Keratinocyte (primary cell): Measurements from ENCODE around the gene AOX1. TPM values are rescaled to one million over a fixed set of nuclear protein-coding genes. Genes with fewer than 3 reads are reported as not detected.

Experiments used
- DNase-seq: peaks from one replicate; pipeline ENCODE4 v3.0.0-alpha.2; 2011; ENCODE audit warnings: low read depth, missing footprints, low spot score
- FAIRE-seq: peaks from 2 replicates; lab custom pipeline; 2011; peaks lifted over from hg19 to GRCh38; lab: Jason Lieb, UNC
- H2AFZ ChIP-seq: 2 replicates; pipeline ENCODE4 v1.6.0; 2012; ENCODE audit warnings: low read length, control low read depth, inconsistent platforms; ENCODE audit not compliant: control insufficient read depth
- H3K27ac ChIP-seq: 2 replicates; pipeline ENCODE4 v1.5.1; 2011; ENCODE audit warnings: low read length; ENCODE audit not compliant: control insufficient read depth, insufficient read depth
- H3K27me3 ChIP-seq: 3 replicates; pipeline ENCODE4 v1.6.0; 2011; ENCODE audit warnings: low read length; ENCODE audit not compliant: control insufficient read depth, insufficient read depth; ENCODE audit errors: extremely low read depth
- H3K36me3 ChIP-seq, 2 experiments: 2 replicates in 1 of 2; 3 replicates in 1 of 2; pipeline ENCODE4 v1.5.1; 2011; ENCODE audit warnings: low read length in 2 of 2, mild to moderate bottlenecking in 1 of 2; ENCODE audit not compliant: control insufficient read depth in 2 of 2, insufficient read depth in 2 of 2; ENCODE audit errors: extremely low read depth in 1 of 2
- H3K4me1 ChIP-seq: 3 replicates; pipeline ENCODE4 v1.5.1; 2011; ENCODE audit warnings: low read length; ENCODE audit not compliant: control insufficient read depth, insufficient read depth; ENCODE audit errors: extremely low read depth
- H3K4me2 ChIP-seq: 3 replicates; pipeline ENCODE4 v1.6.0; 2011; ENCODE audit warnings: low read depth, low read length; ENCODE audit not compliant: control insufficient read depth, insufficient read depth; ENCODE audit errors: extremely low read depth
- H3K4me3 ChIP-seq, 3 experiments: fragments of 200-600 bp in 1 of 3; sonication (generic) in 1 of 3; 2 replicates in 2 of 3; 3 replicates in 1 of 3; pipeline ENCODE4 v1.5.1; 2011 to 2016; ENCODE audit warnings: low read length in 3 of 3, mild to moderate bottlenecking in 3 of 3, control low read depth in 2 of 3, inconsistent platforms in 1 of 3, low read depth in 1 of 3, mixed read lengths in 1 of 3, mixed run types in 1 of 3, moderate library complexity in 1 of 3; ENCODE audit not compliant: control insufficient read depth in 2 of 3, insufficient read depth in 2 of 3; ENCODE audit errors: extremely low read depth in 1 of 3
- H3K79me2 ChIP-seq: 2 replicates; pipeline ENCODE4 v1.6.0; 2012; ENCODE audit warnings: low read length; ENCODE audit not compliant: control insufficient read depth, insufficient read depth
- H3K9ac ChIP-seq: 3 replicates; pipeline ENCODE4 v1.6.0; 2011; ENCODE audit warnings: low read length; ENCODE audit not compliant: control insufficient read depth, insufficient read depth; ENCODE audit errors: extremely low read depth
- H3K9me1 ChIP-seq: 3 replicates; pipeline ENCODE4 v1.6.0; 2011; ENCODE audit warnings: low read length; ENCODE audit not compliant: control insufficient read depth, insufficient read depth; ENCODE audit errors: extremely low read depth
- H3K9me3 ChIP-seq: 2 replicates; pipeline ENCODE4 v1.5.1; 2012; ENCODE audit warnings: low read depth, low read length; ENCODE audit not compliant: control insufficient read depth
- H4K20me1 ChIP-seq: 3 replicates; pipeline ENCODE4 v1.6.0; 2011; ENCODE audit warnings: low read length; ENCODE audit not compliant: control insufficient read depth, insufficient read depth; ENCODE audit errors: extremely low read depth
- CTCF ChIP-seq, 3 experiments: IDR thresholded peaks in 1 of 3; conservative IDR thresholded peaks in 1 of 3; optimal IDR thresholded peaks in 1 of 3; 2 replicates in 2 of 3; 3 replicates in 1 of 3; pipeline versions ENCODE3 to v1.5.1; 2011; ENCODE audit warnings: low read length in 3 of 3, mild to moderate bottlenecking in 3 of 3, moderate library complexity in 2 of 3, control low read depth in 1 of 3, inconsistent platforms in 1 of 3; ENCODE audit not compliant: insufficient read depth in 2 of 3; ENCODE audit errors: extremely low read depth in 1 of 3
- EZH2 ChIP-seq: IDR thresholded peaks from one replicate; pipeline ENCODE4 v1.6.1; 2012; ENCODE audit warnings: inconsistent platforms, mild to moderate bottlenecking, low read length, moderate library complexity
- dilution Hi-C: fragments of 300-500 bp; cut with MboI; formaldehyde crosslinking; loops from one replicate; pipeline ENCODE4 v1.7.0; 2020; ENCODE audit warnings: low sequenced_read_pairs; ENCODE audit not compliant: extremely low pct_ligation_motif_present
- polyA plus RNA-seq, 5 experiments: library from polyadenylated mRNA; depleted of rRNA in 3 of 5; stranded (reverse) in 3 of 5; stranded (forward) in 1 of 5; unstranded in 1 of 5; fragments of >200 nt; gene quantifications; 1 replicate in 1 of 5; 2 replicates in 3 of 5; 3 replicates in 1 of 5; pipeline versions ENCODE4 v1.2.1 to v1.2.3, GENCODE V29; 2011 to 2012; ENCODE audit warnings: missing spikeins in 2 of 5, low read depth in 1 of 5, low replicate concordance in 1 of 5

AOX1 gene
- polyA plus RNA-seq, 1 donor (not counting 4 experiments of a cell fraction or from before 2014, with no cell fraction given), result 12.2 TPM

- peaks cover 8% of the 10 kb centered on the region for H3K4me1 ChIP-seq
- H3K4me3 ChIP-seq, result no peak overlapping the region
- H3K4me2 ChIP-seq, result no peak overlapping the region
- no peaks in the 10 kb centered on the region for H4K20me1 ChIP-seq
- no peaks in the 10 kb centered on the region for H3K79me2 ChIP-seq
- FAIRE-seq, result no peak
- no peaks in the 10 kb centered on the region for H3K36me3 ChIP-seq
- no peaks in the 10 kb centered on the region for H3K9me3 ChIP-seq
- TF ChIP-seq CTCF (optimal IDR thresholded peaks at IDR 0.05 in 1 of 3, IDR thresholded peaks at IDR 0.05 in 1 of 3, conservative IDR thresholded peaks at IDR 0.05 in 1 of 3; ENCODE audit: extremely low read depth in 1 of 3, insufficient read depth in 2 of 3, low read length in 3 of 3), result no peak
- no peak for TF ChIP-seq EZH2
- no peak overlapping the region for H2AFZ ChIP-seq
- DNase-seq, result no peak
- no peaks in the 10 kb centered on the region for H3K27me3 ChIP-seq
- dilution Hi-C loops, result no loop called here
- no peaks in the 10 kb centered on the region for H3K9me1 ChIP-seq
- H3K9ac ChIP-seq, result no peak overlapping the region
- H3K27ac ChIP-seq, result no peak overlapping the region
Measured at GRCh38 chr2:200588076-200588678, 2.4 kb downstream of the AOX1 start.

- Histone ChIP-seq H3K9ac (no peak overlapping the region), H3K79me2 (no peaks in the 10 kb centered on the region), H3K27ac (no peak overlapping the region), H3K4me3 (no peak overlapping the region), H2AFZ (no peak overlapping the region), H3K9me3 (no peaks in the 10 kb centered on the region), H3K36me3 (no peaks in the 10 kb centered on the region), H3K4me1 (peaks cover 8% of the 10 kb centered on the region), H3K9me1 (no peaks in the 10 kb centered on the region), H3K27me3 (no peaks in the 10 kb centered on the region), H3K4me2 (no peak overlapping the region), H4K20me1 (no peaks in the 10 kb centered on the region)
- FAIRE-seq (no peak), DNase-seq (no peak)
- dilution Hi-C loops, result no loop called here
- TF ChIP-seq CTCF (optimal IDR thresholded peaks at IDR 0.05 in 1 of 3, IDR thresholded peaks at IDR 0.05 in 1 of 3, conservative IDR thresholded peaks at IDR 0.05 in 1 of 3; ENCODE audit: extremely low read depth in 1 of 3, insufficient read depth in 2 of 3, low read length in 3 of 3) (no peak), EZH2 (no peak)
Measured at GRCh38 chr2:200590090-200590489, 4.3 kb downstream of the AOX1 start.
